ENCODE results near the gene TEDC1.

The TEDC1 gene

GRCh38 chr14:105531088-105531893 is 40.2 kb downstream of the TEDC1 start:
- peaks cover 54 to 82% (median 77%) of the 10 kb centered on the region in 10 experiments for H3K4me1 ChIP-seq
- peaks cover 0 to 31% (median 7%) of the 10 kb centered on the region in 11 experiments; a peak in 11 of 22 replicates for H4K20me1 ChIP-seq
- H3K4me3 ChIP-seq = peak overlapping the region in 7 of 10 experiments; percentile 66 to 84 (median 73); a peak in 14 of 20 replicates
- peak overlapping the region in 9 of 11 experiments; percentile 77 to 88 (median 87); a peak in 17 of 22 replicates for H3K9ac ChIP-seq
- H3K36me3 ChIP-seq = no peaks in the 10 kb centered on the region
- TF ChIP-seq Cebpa-rat (IDR thresholded peaks at IDR 0.05) = no peak
- peaks cover 0 to 24% (median 0%) of the 10 kb centered on the region in 11 experiments; a peak in 7 of 22 replicates for H3K27me3 ChIP-seq
- H3K4me2 ChIP-seq = peak overlapping the region; percentile 95 to 100 (median 99)
- peak overlapping the region in 9 of 11 experiments; percentile 72 to 89 (median 86); a peak in 17 of 22 replicates for H3K27ac ChIP-seq
- H3K9me3 ChIP-seq (replicated peaks in 1 of 11) = no peaks in the 10 kb centered on the region

- peak overlapping the region; percentile 36 to 100 (median 98) for H3K4me2 ChIP-seq
- peak overlapping the region in 9 of 11 experiments; percentile 19 to 88 (median 87); a peak in 19 of 22 replicates for H3K9ac ChIP-seq
- H3K27ac ChIP-seq = peak overlapping the region in 9 of 11 experiments; percentile 45 to 89 (median 86); a peak in 18 of 22 replicates
- no peak for TF ChIP-seq Cebpa-rat (IDR thresholded peaks at IDR 0.05)
- H3K27me3 ChIP-seq = peaks cover 0 to 19% (median 0%) of the 10 kb centered on the region in 11 experiments; a peak in 7 of 22 replicates
- H4K20me1 ChIP-seq = peaks cover 0 to 31% (median 7%) of the 10 kb centered on the region in 11 experiments; a peak in 11 of 22 replicates
- H3K9me3 ChIP-seq (replicated peaks in 1 of 11) = no peaks in the 10 kb centered on the region
- H3K36me3 ChIP-seq = no peaks in the 10 kb centered on the region
- peak overlapping the region in 7 of 10 experiments; percentile 11 to 84 (median 72); a peak in 10 of 20 replicates for H3K4me3 ChIP-seq
- H3K4me1 ChIP-seq = peaks cover 51 to 83% (median 76%) of the 10 kb centered on the region in 10 experiments
Observed at GRCh38 chr14:105531894-105532623, 41.0 kb downstream of the TEDC1 start.

- TF ChIP-seq Cebpa-rat (IDR thresholded peaks at IDR 0.05) = no peak
- Histone ChIP-seq H3K9me3 (replicated peaks in 1 of 11) (no peaks in the 10 kb centered on the region), H4K20me1 (peaks cover 0 to 31% (median 7%) of the 10 kb centered on the region in 11 experiments; a peak in 11 of 22 replicates), H3K4me2 (peak overlapping the region; percentile 36 to 100 (median 98)), H3K27ac (peak overlapping the region in 9 of 11 experiments; percentile 45 to 89 (median 86); a peak in 17 of 22 replicates), H3K27me3 (peaks cover 0 to 13% (median 0%) of the 10 kb centered on the region in 11 experiments; a peak in 4 of 22 replicates), H3K9ac (peak overlapping the region in 8 of 11 experiments; percentile 82 to 88 (median 87); a peak in 18 of 22 replicates), H3K4me1 (peaks cover 47 to 84% (median 74%) of the 10 kb centered on the region in 10 experiments), H3K36me3 (no peaks in the 10 kb centered on the region), H3K4me3 (peak overlapping the region in 6 of 10 experiments; percentile 11 to 72 (median 34); a peak in 9 of 20 replicates)
Observed at GRCh38 chr14:105532735-105533141, 41.7 kb downstream of the TEDC1 start.

- H3K4me3 ChIP-seq = peak overlapping the region in 3 of 10 experiments; percentile 31 to 44 (median 34); a peak in 5 of 20 replicates
- peak overlapping the region in 8 of 11 experiments; percentile 9 to 72 (median 36); a peak in 13 of 22 replicates for H3K9ac ChIP-seq
- H3K27me3 ChIP-seq = peaks cover 0 to 12% (median 0%) of the 10 kb centered on the region in 11 experiments; a peak in 2 of 22 replicates
- H3K4me1 ChIP-seq = peaks cover 47 to 85% (median 75%) of the 10 kb centered on the region in 10 experiments
- peak overlapping the region in 10 of 11 experiments; percentile 95 to 100 (median 98); a peak in 20 of 22 replicates for H3K4me2 ChIP-seq
- no peaks in the 10 kb centered on the region for H3K36me3 ChIP-seq
- TF ChIP-seq Cebpa-rat (IDR thresholded peaks at IDR 0.05) = no peak
- H3K9me3 ChIP-seq (replicated peaks in 1 of 11) = no peaks in the 10 kb centered on the region
- H3K27ac ChIP-seq = peak overlapping the region in 7 of 11 experiments; percentile 13 to 88 (median 56); a peak in 10 of 22 replicates
- H4K20me1 ChIP-seq = peaks cover 0 to 31% (median 7%) of the 10 kb centered on the region in 11 experiments; a peak in 11 of 22 replicates
Observed at GRCh38 chr14:105533391-105533790, 42.3 kb downstream of the TEDC1 start.

- H3K36me3 ChIP-seq = no peaks in the 10 kb centered on the region
- H3K27ac ChIP-seq = peak overlapping the region in 5 of 11 experiments; percentile 10 to 88 (median 69); a peak in 6 of 22 replicates
- peaks cover 0 to 31% (median 7%) of the 10 kb centered on the region in 11 experiments; a peak in 11 of 22 replicates for H4K20me1 ChIP-seq
- H3K27me3 ChIP-seq = peaks cover 0 to 12% (median 0%) of the 10 kb centered on the region in 11 experiments; a peak in 2 of 22 replicates
- H3K4me3 ChIP-seq = no peak overlapping the region; a peak in 1 of 20 replicates
- no peak for TF ChIP-seq Cebpa-rat (IDR thresholded peaks at IDR 0.05)
- H3K4me1 ChIP-seq = peaks cover 42 to 81% (median 71%) of the 10 kb centered on the region in 10 experiments
- H3K9ac ChIP-seq = peak overlapping the region in 7 of 11 experiments; percentile 9 to 72 (median 54); a peak in 8 of 22 replicates
- H3K9me3 ChIP-seq (replicated peaks in 1 of 11) = no peaks in the 10 kb centered on the region
- peak overlapping the region in 9 of 11 experiments; percentile 95 to 100 (median 99); a peak in 18 of 22 replicates for H3K4me2 ChIP-seq
Observed at GRCh38 chr14:105533811-105534498, 42.9 kb downstream of the TEDC1 start.

- Histone ChIP-seq H3K9me3 (replicated peaks in 1 of 11) (no peaks in the 10 kb centered on the region), H3K4me2 (peak overlapping the region in 8 of 11 experiments; percentile 95 to 100 (median 98); a peak in 16 of 22 replicates), H3K27me3 (peaks cover 0 to 12% (median 0%) of the 10 kb centered on the region in 11 experiments; a peak in 2 of 22 replicates), H3K4me3 (no peak overlapping the region), H3K9ac (peak overlapping the region in 3 of 11 experiments; percentile 14 to 65 (median 54); a peak in 3 of 22 replicates), H3K36me3 (no peaks in the 10 kb centered on the region), H3K4me1 (peaks cover 36 to 74% (median 65%) of the 10 kb centered on the region in 10 experiments), H3K27ac (0 out of 22 replicates have a peak overlapping the region, but pooled peaks of 1 of the 11 experiments have one; percentile 5), H4K20me1 (peaks cover 0 to 31% (median 7%) of the 10 kb centered on the region in 11 experiments; a peak in 11 of 22 replicates)
- no peak for TF ChIP-seq Cebpa-rat (IDR thresholded peaks at IDR 0.05)
Observed at GRCh38 chr14:105534586-105534985, 43.5 kb downstream of the TEDC1 start.

- H3K4me3 ChIP-seq = no peak overlapping the region
- H3K36me3 ChIP-seq = no peaks in the 10 kb centered on the region
- peaks cover 0 to 29% (median 6%) of the 10 kb centered on the region in 11 experiments; a peak in 11 of 22 replicates for H4K20me1 ChIP-seq
- H3K4me2 ChIP-seq = no peak overlapping the region
- H3K9me3 ChIP-seq (replicated peaks in 1 of 11) = no peaks in the 10 kb centered on the region
- H3K4me1 ChIP-seq = peaks cover 21 to 62% (median 54%) of the 10 kb centered on the region in 10 experiments
- H3K27ac ChIP-seq = no peak overlapping the region
- peaks cover 0 to 7% (median 0%) of the 10 kb centered on the region in 11 experiments; a peak in 2 of 22 replicates for H3K27me3 ChIP-seq
- TF ChIP-seq Cebpa-rat (IDR thresholded peaks at IDR 0.05) = no peak
- H3K9ac ChIP-seq = no peak overlapping the region
Observed at GRCh38 chr14:105536051-105536450, 45.0 kb downstream of the TEDC1 start.
